ENCODE data around the gene JAZF1.

JAZF1 gene

GRCh38 chr7:28041508-28042314 lies 138.9 kb downstream of the JAZF1 start:
- H3K4me3 ChIP-seq (replicated peaks; ENCODE audit: insufficient read depth, low read length): no peak overlapping the region
- no peak overlapping the region for H3K27ac ChIP-seq (replicated peaks)
- TF ChIP-seq CTCF (IDR thresholded peaks at IDR 0.05; ENCODE audit: insufficient read depth, low read length) (no peak), GABPA (IDR thresholded peaks at IDR 0.05; ENCODE audit: low read depth) (no peak), SPI1 (IDR thresholded peaks at IDR 0.05; ENCODE audit: borderline replicate concordance, low read depth) (no peak), REST (IDR thresholded peaks at IDR 0.05; ENCODE audit: insufficient replicate concordance, low read depth) (no peak), POLR2AphosphoS5 (IDR thresholded peaks at IDR 0.05; ENCODE audit: low read depth) (no peak)
- DNase-seq (ENCODE audit: low read depth in 1 of 2, low spot score in 1 of 2): no peak
- no peaks in the 10 kb centered on the region for H3K27me3 ChIP-seq (ENCODE audit: insufficient read depth, poor library complexity, severe bottlenecking)

GRCh38 chr7:28038175-28038797 lies 142.3 kb downstream of the JAZF1 start:
- no peak for DNase-seq (ENCODE audit: low read depth in 1 of 2, low spot score in 1 of 2)
- no peaks in the 10 kb centered on the region for H3K27me3 ChIP-seq (ENCODE audit: insufficient read depth, poor library complexity, severe bottlenecking)
- no peak overlapping the region for H3K27ac ChIP-seq (replicated peaks)
- no peak overlapping the region for H3K4me3 ChIP-seq (replicated peaks; ENCODE audit: insufficient read depth, low read length)
- TF ChIP-seq REST (IDR thresholded peaks at IDR 0.05; ENCODE audit: insufficient replicate concordance, low read depth) (no peak), GABPA (IDR thresholded peaks at IDR 0.05; ENCODE audit: low read depth) (no peak), CTCF (IDR thresholded peaks at IDR 0.05; ENCODE audit: insufficient read depth, low read length) (no peak), SPI1 (IDR thresholded peaks at IDR 0.05; ENCODE audit: borderline replicate concordance, low read depth) (no peak), POLR2AphosphoS5 (IDR thresholded peaks at IDR 0.05; ENCODE audit: low read depth) (no peak)

- Histone ChIP-seq H3K27ac (replicated peaks) (no peak overlapping the region), H3K4me3 (replicated peaks; ENCODE audit: insufficient read depth, low read length) (no peak overlapping the region), H3K27me3 (ENCODE audit: insufficient read depth, poor library complexity, severe bottlenecking) (no peaks in the 10 kb centered on the region)
- peak in 1 of 2 experiments; percentile 44 for DNase-seq (ENCODE audit: low read depth in 1 of 2, low spot score in 1 of 2)
- no peak for TF ChIP-seq CTCF (IDR thresholded peaks at IDR 0.05; ENCODE audit: insufficient read depth, low read length)
- TF ChIP-seq GABPA (IDR thresholded peaks at IDR 0.05; ENCODE audit: low read depth): no peak
- TF ChIP-seq REST (IDR thresholded peaks at IDR 0.05; ENCODE audit: insufficient replicate concordance, low read depth): no peak
- no peak for TF ChIP-seq POLR2AphosphoS5 (IDR thresholded peaks at IDR 0.05; ENCODE audit: low read depth)
- no peak for TF ChIP-seq SPI1 (IDR thresholded peaks at IDR 0.05; ENCODE audit: borderline replicate concordance, low read depth)
These were observed 143.2 kb downstream of the JAZF1 start for GRCh38 chr7:28037220-28038010.

Data from HL-60 (cell line).